Trophoblast cell (in vitro differentiated cells and primary cell): ENCODE measurements around the gene ADRA2A.

Experiments
- DNase-seq, 2 donors: peaks; one replicate each; pipeline ENCODE4 v3.0.0-alpha.2; 2016
- H2AFZ ChIP-seq: 2 replicates; pipeline ENCODE4 v1.6.1; 2013; ENCODE audit warnings: low read length, moderate library complexity, mild to moderate bottlenecking; ENCODE audit not compliant: insufficient read depth, poor library complexity
- H2AK5ac ChIP-seq: 2 replicates; pipeline ENCODE4 v1.6.1; 2013; ENCODE audit warnings: mild to moderate bottlenecking, low read length
- H2BK120ac ChIP-seq: 2 replicates; pipeline ENCODE4 v1.6.1; 2013; ENCODE audit warnings: low read length, mild to moderate bottlenecking, moderate library complexity; ENCODE audit not compliant: insufficient read depth, poor library complexity
- H2BK12ac ChIP-seq: 2 replicates; pipeline ENCODE4 v1.6.1; 2013; ENCODE audit warnings: mild to moderate bottlenecking, low read length, moderate library complexity
- H2BK5ac ChIP-seq: 2 replicates; pipeline ENCODE4 v1.6.1; 2013; ENCODE audit warnings: low read length, low read depth, moderate library complexity, mild to moderate bottlenecking; ENCODE audit not compliant: poor library complexity
- H3K14ac ChIP-seq: 2 replicates; pipeline ENCODE4 v1.6.1; 2013; ENCODE audit warnings: mild to moderate bottlenecking, low read length
- H3K18ac ChIP-seq: 2 replicates; pipeline ENCODE4 v1.6.1; 2013; ENCODE audit warnings: mild to moderate bottlenecking, low read length
- H3K23ac ChIP-seq: 2 replicates; pipeline ENCODE4 v1.6.1; 2013; ENCODE audit warnings: low read length
- H3K27ac ChIP-seq: 2 replicates; pipeline ENCODE4 v1.5.1; 2013; ENCODE audit warnings: low read depth, mild to moderate bottlenecking, inconsistent platforms, low read length, moderate library complexity
- H3K27me3 ChIP-seq: 2 replicates; pipeline ENCODE4 v1.6.1; 2013; ENCODE audit warnings: inconsistent platforms, mild to moderate bottlenecking, low read length, moderate library complexity; ENCODE audit not compliant: insufficient read depth
- H3K36me3 ChIP-seq, 2 experiments: 1 replicate in 1 of 2; 2 replicates in 1 of 2; pipeline ENCODE4 v1.6.1; 2013; ENCODE audit warnings: low read length in 2 of 2, mild to moderate bottlenecking in 2 of 2, moderate library complexity in 1 of 2; ENCODE audit not compliant: insufficient read depth in 2 of 2, control insufficient read depth in 1 of 2
- H3K4ac ChIP-seq: 2 replicates; pipeline ENCODE4 v1.6.1; 2013; ENCODE audit warnings: low read depth, mild to moderate bottlenecking, low read length, moderate library complexity
- H3K4me1 ChIP-seq, 2 experiments: 1 replicate in 1 of 2; 2 replicates in 1 of 2; pipeline ENCODE4 v1.6.1; 2013; ENCODE audit warnings: low read length in 2 of 2, mild to moderate bottlenecking in 2 of 2, moderate library complexity in 1 of 2; ENCODE audit not compliant: insufficient read depth in 2 of 2, control insufficient read depth in 1 of 2
- H3K4me2 ChIP-seq: 2 replicates; pipeline ENCODE4 v1.6.1; 2013; ENCODE audit warnings: inconsistent platforms, mild to moderate bottlenecking, low read length, moderate library complexity
- H3K4me3 ChIP-seq: 2 replicates; pipeline ENCODE4 v1.5.1; 2013; ENCODE audit warnings: mild to moderate bottlenecking, low read depth, low read length, inconsistent platforms
- H3K79me1 ChIP-seq: one replicate; pipeline ENCODE4 v1.6.1; 2013; ENCODE audit warnings: low read length
- H3K79me2 ChIP-seq: 2 replicates; pipeline ENCODE4 v1.6.1; 2013; ENCODE audit warnings: low read length, mild to moderate bottlenecking; ENCODE audit not compliant: control insufficient read depth, insufficient read depth, poor library complexity
- H3K9ac ChIP-seq: 2 replicates; pipeline ENCODE4 v1.6.1; 2013; ENCODE audit warnings: mild to moderate bottlenecking, low read length
- H3K9me3 ChIP-seq: 2 replicates; pipeline ENCODE4 v1.6.1; 2013; ENCODE audit warnings: low read depth, mild to moderate bottlenecking, control low read depth, inconsistent platforms, low read length; ENCODE audit not compliant: insufficient read depth
- H4K12ac ChIP-seq: 2 replicates; pipeline ENCODE4 v1.6.1; 2013; ENCODE audit warnings: low read depth, mild to moderate bottlenecking, low read length, moderate library complexity
- H4K8ac ChIP-seq: 2 replicates; pipeline ENCODE4 v1.6.1; 2013; ENCODE audit warnings: low read depth, mild to moderate bottlenecking, low read length, moderate library complexity
- H4K91ac ChIP-seq: one replicate; pipeline ENCODE4 v1.6.1; 2013; ENCODE audit warnings: low read depth, mild to moderate bottlenecking, low read length, moderate library complexity
- WGBS: extraction: QIAGEN DNeasy Blood & Tissue Kit; methylation state at CpG from one replicate; pipeline ENCODE4 v1.1.7; 2013; ENCODE audit warnings: missing lambda C conversion rate; ENCODE audit not compliant: insufficient read length, insufficient coverage; ENCODE audit errors: extremely low coverage; 5-methylcytosine and 5-hydroxymethylcytosine counted together

The ADRA2A gene

DNA sequence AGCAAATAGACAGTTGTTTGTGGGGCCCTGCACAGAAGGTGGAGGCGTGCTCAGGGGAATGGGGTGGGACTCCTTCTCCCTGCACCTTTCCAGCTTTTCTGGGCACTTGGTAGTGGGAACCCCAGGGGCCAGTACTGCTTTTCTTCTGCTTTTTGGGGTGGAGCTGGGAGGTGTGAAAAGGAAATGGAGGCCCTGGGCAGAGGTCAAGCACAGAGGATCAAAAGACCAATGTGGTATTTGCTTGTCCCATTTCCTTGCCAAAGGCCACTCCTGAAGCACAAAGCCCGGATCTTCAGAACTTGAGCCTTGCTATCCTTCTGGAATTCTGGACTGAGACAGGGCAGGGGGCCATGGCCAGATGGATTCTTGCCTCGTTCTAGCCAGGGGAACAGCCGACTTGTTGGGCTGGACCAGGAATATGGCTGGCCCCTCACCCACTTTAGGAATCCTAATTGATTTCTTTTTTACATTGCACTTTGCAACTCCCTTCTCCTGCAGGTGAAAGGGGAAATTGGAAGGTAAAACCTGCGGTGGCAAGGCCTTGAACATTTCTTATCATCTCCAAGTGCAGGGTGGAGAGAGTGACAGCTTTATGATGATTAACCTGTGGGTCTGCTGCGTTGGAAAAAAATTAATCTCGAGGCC, 26.5 kb downstream of the ADRA2A start:
- Histone ChIP-seq H3K27me3 (no peaks in the 10 kb centered on the region), H3K79me1 (no peaks in the 10 kb centered on the region), H3K4me2 (no peak overlapping the region), H3K4me1 (no peaks in the 10 kb centered on the region), H3K23ac (no peak overlapping the region), H3K9me3 (peaks cover 3% of the 10 kb centered on the region), H4K91ac (no peak overlapping the region), H4K8ac (no peak overlapping the region), H2AFZ (no peak overlapping the region), H2AK5ac (no peak overlapping the region), H2BK12ac (no peak overlapping the region), H2BK120ac (no peak overlapping the region), H2BK5ac (no peak overlapping the region), H3K27ac (no peak overlapping the region), H3K79me2 (no peaks in the 10 kb centered on the region), H3K9ac (no peak overlapping the region), H3K14ac (no peak overlapping the region), H3K4me3 (no peak overlapping the region), H3K4ac (no peak overlapping the region), H3K36me3 (no peaks in the 10 kb centered on the region), H4K12ac (no peak overlapping the region), H3K18ac (no peak overlapping the region)
- WGBS = no CpG with 5 or more reads among the region's 7 CpGs
- DNase-seq = no peak

DNA sequence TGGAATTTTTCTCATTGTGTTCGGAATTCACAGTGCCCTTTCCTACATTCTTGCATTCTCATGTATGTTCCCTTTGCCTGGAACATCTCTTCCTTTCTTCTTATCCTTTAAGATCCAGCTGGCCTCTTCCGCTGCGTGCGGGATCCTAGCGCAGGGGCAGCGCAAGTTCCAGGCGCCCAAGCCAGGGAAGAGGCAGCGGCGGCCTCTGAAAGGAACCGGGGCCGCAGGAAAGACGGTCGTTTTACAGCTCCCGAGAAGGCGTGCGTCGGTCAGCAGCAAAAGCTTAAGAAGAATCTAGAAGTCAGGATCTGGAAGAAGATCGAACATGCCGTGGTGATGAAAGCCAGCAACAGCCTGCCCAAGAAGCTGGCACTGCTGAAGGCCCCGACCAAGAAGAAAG, 28.0 kb downstream of the ADRA2A start:
- H3K79me1 ChIP-seq = no peaks in the 10 kb centered on the region
- H3K4ac ChIP-seq = no peak overlapping the region
- no peak overlapping the region for H2AK5ac ChIP-seq
- H3K4me3 ChIP-seq = no peak overlapping the region
- H3K23ac ChIP-seq = no peak overlapping the region
- no peak overlapping the region for H3K18ac ChIP-seq
- WGBS = no CpG with 5 or more reads among the region's 20 CpGs
- no peak overlapping the region for H4K8ac ChIP-seq
- H3K9me3 ChIP-seq = peaks cover 2% of the 10 kb centered on the region
- no peaks in the 10 kb centered on the region for H3K4me1 ChIP-seq
- H2BK12ac ChIP-seq = no peak overlapping the region
- no peak overlapping the region for H4K91ac ChIP-seq
- H4K12ac ChIP-seq = no peak overlapping the region
- no peak overlapping the region for H3K9ac ChIP-seq
- no peak overlapping the region for H2BK120ac ChIP-seq
- no peak overlapping the region for H2BK5ac ChIP-seq
- H3K27me3 ChIP-seq = no peaks in the 10 kb centered on the region
- no peaks in the 10 kb centered on the region for H3K79me2 ChIP-seq
- H3K14ac ChIP-seq = no peak overlapping the region
- no peaks in the 10 kb centered on the region for H3K36me3 ChIP-seq
- no peak for DNase-seq
- H3K4me2 ChIP-seq = no peak overlapping the region
- no peak overlapping the region for H2AFZ ChIP-seq
- no peak overlapping the region for H3K27ac ChIP-seq

DNA sequence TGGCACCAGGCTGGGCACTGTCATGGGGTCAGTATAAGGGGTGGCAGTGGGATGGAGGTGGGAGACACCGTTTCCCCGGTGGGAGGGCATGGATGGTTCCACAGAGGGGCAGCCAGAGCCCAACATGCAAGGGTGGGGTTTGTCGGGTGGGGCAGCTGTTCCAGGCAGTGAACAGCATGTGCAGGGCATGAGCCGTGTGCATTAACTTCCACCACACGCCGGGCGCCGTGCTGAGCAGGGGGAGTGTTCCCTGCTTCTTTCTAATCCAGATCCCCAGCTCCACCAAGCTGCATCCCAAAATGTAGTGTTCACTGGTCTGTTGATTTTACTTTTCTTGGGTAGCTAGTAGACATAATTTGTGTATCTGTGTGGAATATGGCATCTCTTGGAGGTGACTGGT, 29.3 kb downstream of the ADRA2A start:
- Histone ChIP-seq H2BK120ac (no peak overlapping the region), H3K14ac (no peak overlapping the region), H4K8ac (no peak overlapping the region), H3K36me3 (no peaks in the 10 kb centered on the region), H3K23ac (no peak overlapping the region), H2BK12ac (no peak overlapping the region), H3K79me2 (no peaks in the 10 kb centered on the region), H3K4ac (no peak overlapping the region), H4K91ac (no peak overlapping the region), H2AK5ac (no peak overlapping the region), H3K4me2 (no peak overlapping the region), H4K12ac (no peak overlapping the region), H3K79me1 (no peaks in the 10 kb centered on the region), H2AFZ (no peak overlapping the region), H3K9me3 (peaks cover 2% of the 10 kb centered on the region), H3K4me1 (no peaks in the 10 kb centered on the region), H3K18ac (no peak overlapping the region), H3K4me3 (no peak overlapping the region), H2BK5ac (no peak overlapping the region), H3K27me3 (no peaks in the 10 kb centered on the region), H3K27ac (no peak overlapping the region), H3K9ac (no peak overlapping the region)
- no CpG with 5 or more reads among the region's 8 CpGs for WGBS
- no peak for DNase-seq

DNA sequence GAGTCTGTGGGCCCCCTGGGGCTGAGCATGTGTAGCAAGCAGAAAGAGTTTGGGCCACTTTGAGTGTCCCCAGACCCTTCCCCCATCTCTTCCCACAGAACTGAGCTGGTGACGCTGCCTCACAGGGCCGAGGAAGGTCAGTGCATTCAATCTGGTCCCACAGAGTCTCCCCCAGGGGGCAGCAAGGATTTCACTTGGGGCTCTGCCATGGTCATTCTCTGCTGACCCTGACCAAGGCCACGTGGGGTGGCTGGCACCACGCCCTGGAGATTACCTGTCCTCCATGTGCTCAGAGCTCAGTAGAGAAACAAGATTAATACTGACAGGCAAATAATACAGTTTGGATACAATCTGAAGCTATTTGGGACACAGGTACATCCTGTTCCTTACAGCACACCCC, 30.2 kb downstream of the ADRA2A start:
- H3K4ac ChIP-seq = no peak overlapping the region
- no peak overlapping the region for H2BK120ac ChIP-seq
- no peak overlapping the region for H3K4me3 ChIP-seq
- H3K27me3 ChIP-seq = no peaks in the 10 kb centered on the region
- H3K18ac ChIP-seq = no peak overlapping the region
- no peak overlapping the region for H2BK12ac ChIP-seq
- H3K9me3 ChIP-seq = peaks cover 2% of the 10 kb centered on the region
- no peak overlapping the region for H3K27ac ChIP-seq
- no peaks in the 10 kb centered on the region for H3K4me1 ChIP-seq
- H4K8ac ChIP-seq = no peak overlapping the region
- H2AFZ ChIP-seq = no peak overlapping the region
- no peak overlapping the region for H4K12ac ChIP-seq
- no peak overlapping the region for H3K9ac ChIP-seq
- no peak for DNase-seq
- H3K14ac ChIP-seq = no peak overlapping the region
- H3K36me3 ChIP-seq = no peaks in the 10 kb centered on the region
- no peak overlapping the region for H4K91ac ChIP-seq
- no CpG with 5 or more reads among the region's 4 CpGs for WGBS
- H3K79me1 ChIP-seq = no peaks in the 10 kb centered on the region
- H3K79me2 ChIP-seq = no peaks in the 10 kb centered on the region
- H2AK5ac ChIP-seq = no peak overlapping the region
- no peak overlapping the region for H2BK5ac ChIP-seq
- H3K4me2 ChIP-seq = no peak overlapping the region
- H3K23ac ChIP-seq = no peak overlapping the region
